Measurements from ENCODE around the gene RAB29. TPM values are rescaled to one million over a fixed set of nuclear protein-coding genes. Genes with fewer than 3 reads are reported as not detected.

RAB29 gene
- polyA plus RNA-seq, 3 donors: 23.2 to 32.2 (median 31.5) TPM

GRCh38 chr1:205766570-205766969 lies 8.7 kb downstream of the RAB29 start:
- H3K4me1 Mint-ChIP-seq: peaks cover under 1% of the 10 kb centered on the region

GRCh38 chr1:205766038-205766437 lies 9.2 kb downstream of the RAB29 start:
- DNase-seq: no peak
- Mint-ChIP-seq H3K27me3 (ENCODE audit: low read depth in 3 of 3) (no peaks in the 10 kb centered on the region), H3K36me3 (peaks cover 44 to 59% of the 10 kb centered on the region in 2 donors), H3K9me3 (no peaks in the 10 kb centered on the region), H3K4me1 (no peaks in the 10 kb centered on the region), H3K4me3 (no peak overlapping the region), H3K27ac (peak overlapping the region in 1 of 7 donors; percentile 8)
- WGBS (ENCODE audit: insufficient coverage): 100% methylated on average over 2 of the region's 5 CpGs
- Histone ChIP-seq H3K9ac (ENCODE audit: insufficient read depth, low read length, poor library complexity, severe bottlenecking) (no peak overlapping the region), H3K4me1 (ENCODE audit: control insufficient read depth in 1 of 2, insufficient read depth in 2 of 2, low read length in 2 of 2) (no peaks in the 10 kb centered on the region), H3K4me3 (replicated peaks in 1 of 3; ENCODE audit: low read depth in 2 of 3, low read length in 3 of 3) (no peak overlapping the region), H3K9me3 (replicated peaks in 1 of 2; ENCODE audit: control insufficient read depth in 1 of 2, insufficient read depth in 1 of 2, low read length in 2 of 2) (no peaks in the 10 kb centered on the region), H3K4me2 (replicated peaks; ENCODE audit: extremely low read depth, low read length, poor library complexity, severe bottlenecking) (no peak overlapping the region), H2AFZ (ENCODE audit: insufficient read depth, low read depth, low read length, poor library complexity, severe bottlenecking) (no peak overlapping the region), H3K27ac (ENCODE audit: low read depth in 1 of 2, low read length in 2 of 2) (no peak overlapping the region), H3K36me3 (replicated peaks in 1 of 2; ENCODE audit: control insufficient read depth in 1 of 2, insufficient read depth in 2 of 2, low read length in 2 of 2) (peaks cover 23 to 50% of the 10 kb centered on the region in 2 donors), H3K79me2 (ENCODE audit: insufficient read depth, low read length) (no peaks in the 10 kb centered on the region), H3K27me3 (ENCODE audit: control insufficient read depth in 2 of 2, insufficient read depth in 2 of 2, low read length in 2 of 2) (no peaks in the 10 kb centered on the region), H4K20me1 (ENCODE audit: insufficient read depth, low read length) (no peaks in the 10 kb centered on the region)
- no peak for TF ChIP-seq CTCF (IDR thresholded peaks at IDR 0.05)
- intact Hi-C loops (cut with micrococcal nuclease): no loop called here

More at GRCh38 chr1:205766570-205766969, 8.7 kb downstream of the RAB29 start:
- intact Hi-C loops (cut with micrococcal nuclease): no loop called here
- H3K4me3 ChIP-seq (replicated peaks in 1 of 3; ENCODE audit: low read depth in 2 of 3, low read length in 3 of 3): no peak overlapping the region
- H4K20me1 ChIP-seq (ENCODE audit: insufficient read depth, low read length): no peaks in the 10 kb centered on the region
- Mint-ChIP-seq H3K27ac (peak overlapping the region in 1 of 7 donors; percentile 8), H3K27me3 (ENCODE audit: low read depth in 3 of 3) (peaks cover 0 to 2% (median 0%) of the 10 kb centered on the region in 3 donors), H3K9me3 (no peaks in the 10 kb centered on the region), H3K4me3 (no peak overlapping the region), H3K36me3 (peaks cover 48 to 59% of the 10 kb centered on the region in 2 donors)
- H3K27me3 ChIP-seq (ENCODE audit: control insufficient read depth in 2 of 2, insufficient read depth in 2 of 2, low read length in 2 of 2): no peaks in the 10 kb centered on the region
- H3K27ac ChIP-seq (ENCODE audit: low read depth in 1 of 2, low read length in 2 of 2): no peak overlapping the region
- no peak overlapping the region for H2AFZ ChIP-seq (ENCODE audit: insufficient read depth, low read depth, low read length, poor library complexity, severe bottlenecking)
- H3K9me3 ChIP-seq (replicated peaks in 1 of 2; ENCODE audit: control insufficient read depth in 1 of 2, insufficient read depth in 1 of 2, low read length in 2 of 2): no peaks in the 10 kb centered on the region
- no peaks in the 10 kb centered on the region for H3K4me1 ChIP-seq (ENCODE audit: control insufficient read depth in 1 of 2, insufficient read depth in 2 of 2, low read length in 2 of 2)
- no peak overlapping the region for H3K9ac ChIP-seq (ENCODE audit: insufficient read depth, low read length, poor library complexity, severe bottlenecking)
- H3K36me3 ChIP-seq (replicated peaks in 1 of 2; ENCODE audit: control insufficient read depth in 1 of 2, insufficient read depth in 2 of 2, low read length in 2 of 2): peaks cover 23 to 55% of the 10 kb centered on the region in 2 donors
- no peak overlapping the region for H3K4me2 ChIP-seq (replicated peaks; ENCODE audit: extremely low read depth, low read length, poor library complexity, severe bottlenecking)
- no peak for TF ChIP-seq CTCF (IDR thresholded peaks at IDR 0.05)
- WGBS (ENCODE audit: insufficient coverage): no CpG with 5 or more reads among the region's 3 CpGs
- DNase-seq: no peak
- H3K79me2 ChIP-seq (ENCODE audit: insufficient read depth, low read length): no peaks in the 10 kb centered on the region

All from CD14-positive monocyte (primary cell).